HEK293 (cell line): ENCODE results near the gene STRN4.

ENCODE experiments used
- CTCF ChIP-seq: fragments of 450-650 bp; formaldehyde crosslinking; IDR thresholded peaks from 2 replicates; pipeline ENCODE4 v1.5.1; 2016; ENCODE audit warnings: missing biosample characterization, missing genetic modification characterization
- PRDM1 ChIP-seq: fragments of 450-650 bp; formaldehyde crosslinking; IDR thresholded peaks from 2 replicates; pipeline ENCODE4; 2016; ENCODE audit warnings: missing biosample characterization, missing genetic modification characterization
- ZBTB10 ChIP-seq: fragments of 450-650 bp; formaldehyde crosslinking; IDR thresholded peaks from 2 replicates; pipeline ENCODE4 v1.5.1; 2016; ENCODE audit warnings: missing biosample characterization, missing genetic modification characterization
- ZBTB7A ChIP-seq: fragments of 450-650 bp; formaldehyde crosslinking; IDR thresholded peaks from 2 replicates; pipeline ENCODE4 v1.5.1; 2016; ENCODE audit warnings: low read depth, missing biosample characterization, missing genetic modification characterization
- ZNF23 ChIP-seq: fragments of 450-650 bp; formaldehyde crosslinking; IDR thresholded peaks from 2 replicates; pipeline ENCODE4 v1.5.1; 2016; ENCODE audit warnings: missing biosample characterization, missing genetic modification characterization, borderline replicate concordance
- ZNF302 ChIP-seq: fragments of 450-650 bp; formaldehyde crosslinking; IDR thresholded peaks from 2 replicates; pipeline ENCODE4 v1.5.1; 2016; ENCODE audit warnings: missing biosample characterization, missing genetic modification characterization, low read depth
- ZNF555 ChIP-seq: fragments of 450-650 bp; formaldehyde crosslinking; conservative IDR thresholded peaks from 2 replicates; pipeline ENCODE4 v1.5.1; 2017; ENCODE audit warnings: missing biosample characterization, mild to moderate bottlenecking, missing genetic modification characterization, inconsistent platforms
- ZNF830 ChIP-seq: fragments of 450-650 bp; IDR thresholded peaks from 2 replicates; pipeline ENCODE4 v1.5.0; 2018; ENCODE audit warnings: missing biosample characterization, missing genetic modification characterization, low read depth, mild to moderate bottlenecking, moderate library complexity
- ZSCAN30 ChIP-seq: fragments of 450-650 bp; IDR thresholded peaks from 2 replicates; pipeline ENCODE4 v1.5.1; 2018; ENCODE audit warnings: missing biosample characterization, mild to moderate bottlenecking, missing genetic modification characterization, moderate library complexity
- TF ChIP-seq, protein P1 (sequence below): fragments of 450-650 bp; formaldehyde crosslinking; IDR thresholded peaks from 2 replicates; pipeline ENCODE4 v1.5.1; 2016; ENCODE audit warnings: missing biosample characterization, missing genetic modification characterization, borderline replicate concordance
- TF ChIP-seq, protein P2 (sequence below): fragments of 450-650 bp; formaldehyde crosslinking; IDR thresholded peaks from 2 replicates; pipeline ENCODE4 v1.5.1; 2016; ENCODE audit warnings: missing biosample characterization, missing genetic modification characterization

DNA sequence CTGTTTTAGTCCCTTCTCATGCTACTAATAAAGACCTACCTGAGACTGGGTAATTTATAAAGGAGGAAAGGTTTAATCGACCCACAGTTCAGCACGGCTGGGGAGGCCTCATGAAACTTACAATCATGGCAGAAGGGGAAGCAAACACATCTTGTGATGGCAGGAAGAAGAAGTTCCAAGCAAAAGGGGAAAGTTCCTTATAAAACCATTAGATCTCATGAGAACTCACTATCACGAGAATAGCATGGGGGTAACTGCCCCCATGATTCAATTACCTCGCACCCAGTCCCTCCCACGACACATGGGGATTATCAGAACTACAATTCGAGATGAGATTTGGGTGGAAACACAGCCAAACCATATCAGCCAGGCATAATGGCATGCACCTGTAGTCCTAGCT lies 13.0 kb upstream of the STRN4 start:
- TF ChIP-seq ZNF555 (tag by site-specific recombination) (no peak), ZNF302 (tag by site-specific recombination) (no peak), CTCF (tag by site-specific recombination) (no peak), ZNF23 (tag by site-specific recombination) (no peak), PRDM1 (tag by site-specific recombination) (no peak), ZBTB7A (tag by site-specific recombination) (no peak), ZBTB10 (no peak), ZSCAN30 (tag by site-specific recombination) (no peak), ZNF830 (no peak)
- TF ChIP-seq, protein P1, sequence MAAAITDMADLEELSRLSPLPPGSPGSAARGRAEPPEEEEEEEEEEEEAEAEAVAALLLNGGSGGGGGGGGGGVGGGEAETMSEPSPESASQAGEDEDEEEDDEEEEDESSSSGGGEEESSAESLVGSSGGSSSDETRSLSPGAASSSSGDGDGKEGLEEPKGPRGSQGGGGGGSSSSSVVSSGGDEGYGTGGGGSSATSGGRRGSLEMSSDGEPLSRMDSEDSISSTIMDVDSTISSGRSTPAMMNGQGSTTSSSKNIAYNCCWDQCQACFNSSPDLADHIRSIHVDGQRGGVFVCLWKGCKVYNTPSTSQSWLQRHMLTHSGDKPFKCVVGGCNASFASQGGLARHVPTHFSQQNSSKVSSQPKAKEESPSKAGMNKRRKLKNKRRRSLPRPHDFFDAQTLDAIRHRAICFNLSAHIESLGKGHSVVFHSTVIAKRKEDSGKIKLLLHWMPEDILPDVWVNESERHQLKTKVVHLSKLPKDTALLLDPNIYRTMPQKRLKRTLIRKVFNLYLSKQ (tag by site-specific recombination): no peak
- TF ChIP-seq, protein P2, sequence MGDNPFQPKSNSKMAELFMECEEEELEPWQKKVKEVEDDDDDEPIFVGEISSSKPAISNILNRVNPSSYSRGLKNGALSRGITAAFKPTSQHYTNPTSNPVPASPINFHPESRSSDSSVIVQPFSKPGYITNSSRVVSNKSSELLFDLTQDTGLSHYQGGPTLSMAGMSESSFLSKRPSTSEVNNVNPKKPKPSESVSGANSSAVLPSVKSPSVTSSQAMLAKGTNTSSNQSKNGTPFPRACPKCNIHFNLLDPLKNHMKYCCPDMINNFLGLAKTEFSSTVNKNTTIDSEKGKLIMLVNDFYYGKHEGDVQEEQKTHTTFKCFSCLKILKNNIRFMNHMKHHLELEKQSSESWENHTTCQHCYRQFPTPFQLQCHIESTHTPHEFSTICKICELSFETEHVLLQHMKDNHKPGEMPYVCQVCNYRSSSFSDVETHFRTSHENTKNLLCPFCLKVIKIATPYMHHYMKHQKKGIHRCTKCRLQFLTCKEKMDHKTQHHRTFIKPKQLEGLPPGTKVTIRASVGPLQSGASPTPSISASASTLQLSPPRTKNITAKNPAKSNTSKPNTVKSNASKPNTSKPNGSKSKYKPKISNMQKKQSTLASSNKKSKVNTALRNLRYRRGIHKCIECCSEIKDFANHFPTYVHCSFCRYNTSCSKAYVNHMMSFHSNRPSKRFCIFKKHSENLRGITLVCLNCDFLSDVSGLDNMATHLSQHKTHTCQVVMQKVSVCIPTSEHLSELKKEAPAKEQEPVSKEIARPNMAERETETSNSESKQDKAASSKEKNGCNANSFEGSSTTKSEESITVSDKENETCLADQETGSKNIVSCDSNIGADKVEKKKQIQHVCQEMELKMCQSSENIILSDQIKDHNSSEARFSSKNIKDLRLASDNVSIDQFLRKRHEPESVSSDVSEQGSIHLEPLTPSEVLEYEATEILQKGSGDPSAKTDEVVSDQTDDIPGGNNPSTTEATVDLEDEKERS (tag by site-specific recombination): no peak
